SK-N-MC (cell line): ENCODE measurements around the gene ZNF438.
"Not testable (repeated sequence)": the region's sequence is repeated elsewhere in the genome, so short reads cannot be mapped to it uniquely, and the experiment has no call there.

Experiments used
- DNase-seq: peaks from one replicate; pipeline ENCODE4 v3.0.0-alpha.2; 2011; ENCODE audit warnings: low read depth, low spot score
- H3K27ac ChIP-seq: fragments of 200-600 bp; sonication (generic); 2 replicates; pipeline ENCODE4 v1.5.1; 2016; ENCODE audit warnings: mixed run types
- H3K36me3 ChIP-seq: fragments of 200-600 bp; sonication (generic); 2 replicates; pipeline ENCODE4 v1.6.1; 2017; ENCODE audit warnings: antibody characterized with exemption, low read length, mixed read lengths; ENCODE audit not compliant: insufficient read depth
- H3K4me3 ChIP-seq: fragments of 200-600 bp; sonication (generic); 2 replicates; pipeline ENCODE4 v1.5.1; 2016
- H3K9ac ChIP-seq: fragments of 200-600 bp; sonication (generic); 2 replicates; pipeline ENCODE4 v1.8.0; 2017; ENCODE audit warnings: mixed run types, mixed read lengths; ENCODE audit not compliant: insufficient read length
- H3K9me3 ChIP-seq: fragments of 200-600 bp; sonication (generic); 2 replicates; pipeline ENCODE4 v1.6.1; 2017; ENCODE audit warnings: low read depth, mild to moderate bottlenecking, antibody characterized with exemption, low read length, moderate library complexity, mixed read lengths
- EZH2 ChIP-seq: fragments of 200-600 bp; sonication (generic); IDR thresholded peaks from one replicate; pipeline ENCODE4 v1.6.1; 2017; ENCODE audit warnings: antibody characterized with exemption
- FOXP2 ChIP-seq: optimal IDR thresholded peaks from 2 replicates; pipeline ENCODE3; 2011; ENCODE audit warnings: mild to moderate bottlenecking, moderate library complexity; ENCODE audit not compliant: insufficient read depth; ENCODE audit errors: extremely low read length, control extremely low read depth
- POLR2AphosphoS5 ChIP-seq: IDR thresholded peaks from 2 replicates; pipeline ENCODE4 v1.6.1; 2012; ENCODE audit warnings: mild to moderate bottlenecking, low read depth, low read length, borderline replicate concordance

Gene ZNF438

DNA sequence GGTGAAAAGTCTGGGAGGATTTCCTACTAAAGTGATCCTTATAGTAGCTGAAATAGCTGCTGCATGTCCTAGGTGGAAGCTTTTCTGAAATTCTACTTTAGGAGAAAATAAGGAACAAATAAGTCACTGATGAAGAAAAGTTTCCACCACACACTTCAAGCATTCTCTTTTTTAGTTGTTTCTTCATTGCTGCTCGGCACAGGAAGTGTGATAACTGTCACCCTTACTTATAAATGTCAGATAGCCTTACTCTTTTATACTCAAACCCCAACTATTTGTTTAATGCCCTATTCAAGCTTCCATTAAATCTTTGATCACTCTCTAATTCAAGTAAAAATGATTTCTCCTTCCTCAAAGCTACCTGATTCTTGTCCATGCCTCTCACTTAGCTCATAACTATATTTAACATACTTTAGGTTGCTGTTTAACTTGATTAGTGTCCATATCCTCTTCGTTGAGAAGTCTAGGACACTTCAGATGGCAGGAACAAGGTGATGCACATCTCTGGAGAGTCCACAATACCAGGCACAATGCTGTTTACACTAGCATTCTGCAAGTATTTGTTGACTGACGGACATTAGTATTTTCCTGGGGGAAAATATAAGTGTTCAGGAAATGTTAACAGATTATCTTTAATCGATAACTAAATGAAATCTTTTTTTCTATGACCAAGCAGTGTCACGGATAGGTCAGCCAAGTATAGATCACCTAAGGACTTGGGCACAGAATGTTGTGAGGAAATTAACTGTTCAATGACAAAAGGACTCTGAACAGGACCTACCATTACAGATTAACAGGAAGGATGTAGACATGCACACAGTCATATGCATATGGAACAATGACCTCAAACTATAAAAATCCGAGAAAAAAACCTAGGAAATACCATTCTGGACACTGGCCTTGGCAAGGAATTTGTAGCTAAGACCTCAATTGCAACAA, 67.4 kb downstream of the ZNF438 start:
- Histone ChIP-seq H3K9me3 (no peaks in the 10 kb centered on the region), H3K36me3 (no peaks in the 10 kb centered on the region), H3K4me3 (no peak overlapping the region), H3K9ac (no peak overlapping the region), H3K27ac (no peak overlapping the region)
- DNase-seq = no peak
- no peak for TF ChIP-seq EZH2
- TF ChIP-seq POLR2AphosphoS5 = no peak
- TF ChIP-seq FOXP2 = no peak

DNA sequence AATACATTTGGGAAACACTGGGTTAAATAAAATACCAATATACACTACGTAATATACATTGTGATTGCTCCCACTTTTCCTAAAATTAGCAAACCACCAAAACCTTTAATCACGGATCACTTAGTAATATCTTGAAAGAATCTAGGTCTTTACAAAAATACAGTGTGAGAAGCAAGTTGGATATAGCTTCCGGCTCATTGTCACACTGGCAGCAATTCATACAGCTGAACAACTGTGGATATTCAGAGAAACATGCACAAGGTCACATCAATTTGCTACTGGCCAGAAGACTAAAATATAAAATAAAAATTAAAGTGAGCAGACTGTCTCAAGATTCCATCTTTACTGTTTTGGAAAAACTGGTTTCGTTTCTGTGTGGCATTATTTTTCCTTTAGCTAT, 69.1 kb downstream of the ZNF438 start:
- DNase-seq = no peak
- no peak for TF ChIP-seq POLR2AphosphoS5
- TF ChIP-seq FOXP2 = no peak
- TF ChIP-seq EZH2 = no peak
- no peaks in the 10 kb centered on the region for H3K9me3 ChIP-seq
- no peak overlapping the region for H3K9ac ChIP-seq
- no peak overlapping the region for H3K4me3 ChIP-seq
- no peak overlapping the region for H3K27ac ChIP-seq
- H3K36me3 ChIP-seq = no peaks in the 10 kb centered on the region

DNA sequence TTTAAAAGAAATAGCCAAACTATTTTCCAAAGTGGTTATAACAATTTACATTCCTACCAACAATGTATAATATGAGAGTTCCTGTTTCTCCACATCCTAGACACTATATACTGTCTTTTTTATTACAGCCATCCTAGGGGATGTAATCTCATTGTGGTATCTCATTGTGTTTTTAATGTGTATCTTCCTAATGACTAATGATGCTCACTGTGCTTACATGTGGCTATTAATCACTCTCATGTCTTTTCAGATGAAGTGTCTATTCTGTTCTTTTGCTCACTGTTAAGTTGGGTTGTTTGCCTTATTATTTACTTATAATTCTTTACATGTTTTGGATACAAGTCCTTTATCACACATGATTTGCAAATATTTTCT, 71.8 kb downstream of the ZNF438 start:
- no peak overlapping the region for H3K4me3 ChIP-seq
- TF ChIP-seq EZH2 = no peak
- no peak for TF ChIP-seq FOXP2
- no peak for TF ChIP-seq POLR2AphosphoS5
- no peak overlapping the region for H3K9ac ChIP-seq
- H3K27ac ChIP-seq = no peak overlapping the region
- H3K9me3 ChIP-seq = no peaks in the 10 kb centered on the region
- no peak for DNase-seq
- H3K36me3 ChIP-seq = no peaks in the 10 kb centered on the region

DNA sequence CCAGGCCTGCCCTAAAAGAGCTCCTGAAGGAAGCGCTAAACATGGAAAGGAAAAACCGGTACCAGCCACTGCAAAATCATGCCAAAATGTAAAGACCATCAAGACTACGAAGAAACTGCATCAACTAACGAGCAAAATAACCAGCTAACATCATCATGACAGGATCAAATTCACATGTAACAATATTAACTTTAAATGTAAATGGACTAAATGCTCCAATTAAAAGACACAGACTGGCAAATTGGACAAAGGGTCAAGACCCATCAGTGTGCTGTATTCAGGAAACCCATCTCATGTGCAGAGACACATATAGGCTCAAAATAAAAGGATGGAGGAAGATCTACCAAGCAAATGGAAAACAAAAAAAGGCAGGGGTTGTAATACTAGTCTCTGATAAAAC, 82.4 kb downstream of the ZNF438 start:
- not testable (repeated sequence) for H3K4me3 ChIP-seq, H3K9ac ChIP-seq, H3K9me3 ChIP-seq, DNase-seq, H3K36me3 ChIP-seq, H3K27ac ChIP-seq

DNA sequence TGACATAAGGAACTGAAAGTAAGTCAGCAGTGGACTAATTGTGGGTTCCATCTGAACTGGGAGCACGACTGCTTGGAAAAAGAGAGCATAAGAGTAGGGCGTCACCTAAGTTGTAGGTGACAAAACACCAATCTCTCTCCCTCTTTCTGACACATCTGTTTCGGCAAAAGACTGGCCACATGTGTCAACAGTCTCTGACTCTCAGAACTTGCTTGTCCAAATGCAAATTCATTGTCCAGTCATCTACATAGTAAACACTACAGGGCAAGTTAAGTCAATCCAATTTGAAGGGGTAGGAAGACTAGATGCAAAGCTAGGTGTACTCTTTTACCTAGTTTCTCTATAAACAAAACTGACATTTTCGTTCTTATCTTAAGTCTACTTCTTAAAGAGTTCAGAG, 87.7 kb downstream of the ZNF438 start:
- TF ChIP-seq EZH2 (no peak), FOXP2 (no peak), POLR2AphosphoS5 (no peak)
- no peak overlapping the region for H3K4me3 ChIP-seq
- no peaks in the 10 kb centered on the region for H3K9me3 ChIP-seq
- H3K9ac ChIP-seq = no peak overlapping the region
- H3K27ac ChIP-seq = no peak overlapping the region
- no peaks in the 10 kb centered on the region for H3K36me3 ChIP-seq
- DNase-seq = no peak

DNA sequence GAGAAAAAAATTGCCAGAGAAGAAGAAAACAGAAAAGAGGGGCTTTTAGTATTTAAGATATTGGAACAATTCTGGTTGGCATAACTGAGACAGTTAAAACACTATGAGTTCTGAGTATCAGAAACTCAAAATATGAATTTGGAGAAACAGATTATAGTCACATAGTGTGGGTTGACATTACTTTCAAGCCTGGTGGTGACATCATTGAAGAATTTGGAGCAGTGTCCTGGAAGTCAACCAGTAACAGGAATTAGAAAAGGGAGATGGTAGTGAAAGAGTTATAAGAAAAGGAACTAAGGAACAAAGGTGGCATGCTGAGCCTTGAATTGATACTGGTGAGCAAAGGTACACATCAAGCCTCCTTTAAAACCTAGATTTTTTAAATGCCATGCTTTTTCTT, 88.2 kb downstream of the ZNF438 start:
- TF ChIP-seq FOXP2 (no peak), EZH2 (no peak), POLR2AphosphoS5 (no peak)

DNA sequence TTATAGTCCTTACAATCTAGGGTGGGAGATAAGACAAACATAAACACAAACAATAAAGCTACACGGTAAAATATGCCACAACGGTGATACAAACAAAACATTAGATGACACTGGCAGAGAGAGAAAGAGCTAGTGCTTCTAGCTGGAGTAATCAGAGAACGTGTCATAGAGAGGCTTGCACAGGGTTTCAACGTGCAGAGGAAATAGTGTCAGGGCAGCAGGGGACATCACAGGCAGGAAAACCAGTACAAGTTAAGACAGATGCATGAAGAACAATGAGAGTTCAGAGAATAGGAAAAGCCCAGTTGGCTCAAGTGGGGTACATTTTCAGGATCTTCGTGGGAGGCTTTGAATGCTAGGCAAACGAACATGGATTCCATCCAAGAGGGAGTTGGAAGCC, 91.4 kb downstream of the ZNF438 start:
- Histone ChIP-seq H3K9ac (no peak overlapping the region), H3K36me3 (no peaks in the 10 kb centered on the region), H3K4me3 (no peak overlapping the region), H3K9me3 (no peaks in the 10 kb centered on the region), H3K27ac (no peak overlapping the region)
- no peak for TF ChIP-seq FOXP2
- TF ChIP-seq EZH2 = no peak
- TF ChIP-seq POLR2AphosphoS5 = no peak
- DNase-seq = no peak

More for the DNA sequence above, 88.2 kb downstream of the ZNF438 start:
- no peak overlapping the region for H3K9ac ChIP-seq
- DNase-seq = no peak
- H3K9me3 ChIP-seq = no peaks in the 10 kb centered on the region
- H3K36me3 ChIP-seq = no peaks in the 10 kb centered on the region
- no peak overlapping the region for H3K4me3 ChIP-seq
- H3K27ac ChIP-seq = no peak overlapping the region

DNA sequence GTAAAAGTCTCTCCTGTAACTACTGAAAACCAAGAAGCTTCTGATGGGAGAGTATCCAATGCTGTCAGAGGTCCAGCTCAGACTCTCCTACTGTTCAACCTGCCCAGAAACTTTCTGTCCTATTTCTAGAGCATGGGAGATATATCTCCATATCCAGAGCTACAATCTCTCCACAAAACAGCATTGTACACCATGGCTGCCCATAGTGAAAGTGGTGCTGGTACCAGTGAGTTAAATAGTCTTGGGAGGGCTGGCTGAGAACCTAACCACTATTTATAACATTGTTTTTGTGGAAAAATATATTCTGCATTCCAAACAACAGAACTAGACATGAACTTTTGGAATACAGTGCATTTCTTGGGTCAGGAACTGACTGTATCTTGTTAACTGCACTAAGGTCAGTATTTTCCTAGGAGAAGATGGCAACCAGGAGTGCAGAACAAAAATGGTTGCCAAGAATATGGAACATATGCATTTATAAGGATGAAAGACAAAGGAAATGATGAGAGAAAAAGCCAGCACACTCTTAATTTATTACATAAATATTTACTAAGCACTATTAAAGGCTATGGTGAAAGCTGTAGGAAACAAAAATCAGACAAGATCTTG, 91.9 kb downstream of the ZNF438 start:
- TF ChIP-seq POLR2AphosphoS5 = no peak
- no peak for TF ChIP-seq FOXP2
- no peak for TF ChIP-seq EZH2
- DNase-seq = no peak
- Histone ChIP-seq H3K9me3 (no peaks in the 10 kb centered on the region), H3K27ac (no peak overlapping the region), H3K4me3 (no peak overlapping the region), H3K36me3 (no peaks in the 10 kb centered on the region), H3K9ac (no peak overlapping the region)

DNA sequence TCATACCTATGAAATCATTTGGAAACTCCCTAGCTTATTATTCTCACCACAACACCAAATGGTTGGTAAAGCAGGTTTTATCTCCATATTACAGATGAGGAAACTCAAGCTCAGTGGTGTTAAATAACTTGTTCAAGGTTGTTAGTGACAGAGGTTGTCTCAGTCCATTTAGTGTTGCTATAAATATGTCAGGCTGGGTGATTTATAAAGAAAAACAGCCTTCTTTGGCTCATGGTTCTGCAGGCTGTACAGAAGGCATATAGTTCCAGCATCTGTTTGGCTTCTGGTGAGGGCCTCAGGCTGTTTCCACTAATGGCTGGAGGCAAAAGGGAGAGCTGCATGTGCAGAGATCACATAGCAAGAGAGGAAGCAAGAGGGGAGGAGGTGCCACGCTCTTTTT, 96.6 kb downstream of the ZNF438 start:
- no peak overlapping the region for H3K27ac ChIP-seq
- H3K9me3 ChIP-seq = no peaks in the 10 kb centered on the region
- H3K36me3 ChIP-seq = no peaks in the 10 kb centered on the region
- no peak for DNase-seq
- no peak for TF ChIP-seq EZH2
- TF ChIP-seq FOXP2 = no peak
- TF ChIP-seq POLR2AphosphoS5 = no peak
- no peak overlapping the region for H3K4me3 ChIP-seq
- no peak overlapping the region for H3K9ac ChIP-seq
